HG02759 (cell line): Measurements from ENCODE around the gene UCKL1.
"Not testable (repeated sequence)": the region's sequence is repeated elsewhere in the genome, so short reads cannot be mapped to it uniquely, and the experiment has no call there.

Experiments used
- ATAC-seq: cut with Tn5 transposase; IDR thresholded peaks from one replicate; pipeline ENCODE4 v1.9.1; 2021; ENCODE audit warnings: mild to moderate bottlenecking, moderate library complexity; ENCODE audit not compliant: unreplicated experiment

The UCKL1 gene

GRCh38 chr20:63924241-63924640 is 32.0 kb downstream of the UCKL1 start:
- ATAC-seq = no peak

DNA sequence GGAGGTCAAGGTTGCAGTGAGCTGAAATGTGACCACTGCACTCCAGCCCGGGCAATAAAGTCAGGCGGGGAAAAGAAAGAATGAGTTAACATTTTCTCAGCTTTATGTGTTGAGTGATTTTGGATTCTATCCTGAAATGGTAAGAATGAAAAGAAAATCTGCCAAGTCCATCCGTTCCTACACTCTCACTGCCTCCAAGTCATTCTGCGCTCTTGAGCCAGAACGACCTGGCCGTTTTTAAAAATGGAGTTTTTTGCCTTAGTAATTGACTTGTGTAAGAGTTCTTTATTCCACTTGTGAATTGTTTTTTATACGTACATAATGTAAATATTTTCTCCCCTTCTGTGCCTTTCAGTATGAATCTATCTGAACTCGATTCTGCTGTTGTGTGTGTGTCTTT is 32.6 kb downstream of the UCKL1 start:
- no peak for ATAC-seq

DNA sequence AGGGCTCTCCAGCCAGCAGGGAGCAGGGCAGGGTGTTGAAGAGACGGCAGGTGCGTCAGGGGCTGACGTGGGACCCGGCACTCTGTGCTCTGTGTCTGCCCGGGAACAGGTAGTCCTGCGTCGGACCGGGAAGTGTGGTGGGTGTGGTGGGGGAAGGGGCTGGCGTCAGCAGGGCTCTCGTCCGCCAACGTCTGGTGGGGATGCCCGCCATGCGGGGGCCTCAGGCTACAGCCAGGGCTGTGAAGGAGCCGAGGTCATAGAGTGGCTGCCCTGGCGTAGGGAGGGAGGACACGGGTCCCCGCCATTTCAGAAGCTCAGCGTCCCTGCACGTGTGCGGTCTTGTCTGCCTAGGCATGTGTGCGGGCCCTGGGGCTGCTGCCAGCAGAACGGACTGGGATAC is 36.0 kb downstream of the UCKL1 start:
- no peak for ATAC-seq

DNA sequence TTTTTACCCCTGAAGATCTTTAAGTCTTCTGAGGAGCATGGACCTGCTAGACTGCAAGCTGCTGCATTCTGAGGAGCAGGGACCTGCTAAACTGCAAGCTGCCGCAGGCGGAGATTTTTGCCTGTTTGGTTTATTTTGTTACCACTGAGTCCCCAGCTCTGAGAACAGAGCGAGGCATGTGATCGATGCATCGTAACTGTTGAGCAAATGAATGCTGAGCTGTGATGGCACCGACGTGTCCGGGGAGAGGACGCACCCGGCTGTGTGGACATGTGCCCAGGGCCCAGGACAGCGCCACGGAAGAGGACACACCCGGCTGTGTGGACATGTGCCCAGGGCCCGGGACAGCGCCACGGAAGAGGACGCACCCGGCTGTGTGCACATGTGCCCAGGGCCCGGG is 37.1 kb downstream of the UCKL1 start:
- no peak for ATAC-seq

DNA sequence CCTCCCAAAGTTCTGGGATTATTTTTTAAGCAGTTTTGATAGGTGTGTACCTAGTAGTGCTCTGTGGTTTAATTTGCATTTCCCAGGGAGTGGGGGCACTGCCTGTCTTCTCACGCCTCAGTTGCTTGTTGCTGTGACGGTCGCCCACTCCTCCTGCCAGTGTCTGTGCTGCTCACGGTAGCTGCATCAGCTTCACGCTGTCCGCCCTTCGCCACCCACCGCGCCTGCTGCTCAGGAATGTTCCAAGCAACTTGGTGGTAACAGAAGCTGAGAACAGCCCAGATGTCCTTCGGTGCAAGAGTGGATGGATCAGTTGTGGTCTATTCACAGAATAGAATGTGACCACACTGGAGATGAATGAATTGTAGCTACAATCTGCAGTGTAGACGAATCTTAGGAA is 38.4 kb downstream of the UCKL1 start:
- no peak for ATAC-seq

- ATAC-seq = not testable (repeated sequence)
These were observed 39.8 kb downstream of the UCKL1 start for GRCh38 chr20:63916371-63916939.

DNA sequence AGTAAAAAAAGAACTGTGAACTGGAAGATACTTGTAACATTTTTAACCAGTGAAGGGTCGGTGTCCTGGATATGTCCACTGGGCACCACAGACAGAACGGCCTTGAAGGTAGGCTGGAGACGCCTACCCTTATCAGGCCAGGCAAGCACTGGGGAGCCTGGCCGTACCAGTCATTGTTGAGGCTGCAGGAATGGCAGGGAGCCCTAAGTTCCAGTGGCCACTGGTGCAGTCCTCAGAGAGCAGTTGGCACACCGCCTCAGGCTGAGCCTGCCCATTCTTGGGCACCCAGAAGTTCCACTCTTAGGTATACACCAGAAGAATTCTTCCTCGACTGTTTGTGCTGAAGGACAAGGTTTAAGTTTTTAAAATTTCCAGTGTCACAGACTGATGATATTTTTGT is 40.7 kb downstream of the UCKL1 start:
- ATAC-seq = no peak

GRCh38 chr20:63913768-63914167 is 42.4 kb downstream of the UCKL1 start:
- no peak for ATAC-seq

DNA sequence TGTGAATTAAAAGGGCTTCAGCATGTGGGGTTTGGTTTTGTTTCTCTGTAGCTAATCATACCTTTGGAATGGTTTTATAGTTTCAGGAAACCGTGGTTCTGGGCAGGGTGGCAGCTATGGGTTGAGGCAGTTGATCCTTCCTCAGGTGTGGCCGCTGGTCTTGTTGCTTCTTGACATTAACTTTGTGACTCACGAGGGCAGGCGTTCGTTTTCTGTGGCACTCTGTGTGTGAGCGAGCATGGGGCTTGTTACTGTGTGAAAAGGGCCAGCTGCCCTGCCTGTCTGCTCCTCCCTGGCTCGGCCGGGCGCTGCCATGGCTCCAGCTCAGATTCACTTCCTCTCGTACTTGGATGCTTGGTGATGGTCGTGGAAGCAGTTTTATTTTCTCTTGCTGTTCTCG is 45.0 kb downstream of the UCKL1 start:
- ATAC-seq = no peak

- ATAC-seq = no peak
These were observed 48.1 kb downstream of the UCKL1 start for GRCh38 chr20:63908008-63908682.

- no peak for ATAC-seq
These were observed 52.2 kb downstream of the UCKL1 start for GRCh38 chr20:63903796-63904561.

GRCh38 chr20:63900413-63900812 is 55.8 kb downstream of the UCKL1 start:
- ATAC-seq = no peak

DNA sequence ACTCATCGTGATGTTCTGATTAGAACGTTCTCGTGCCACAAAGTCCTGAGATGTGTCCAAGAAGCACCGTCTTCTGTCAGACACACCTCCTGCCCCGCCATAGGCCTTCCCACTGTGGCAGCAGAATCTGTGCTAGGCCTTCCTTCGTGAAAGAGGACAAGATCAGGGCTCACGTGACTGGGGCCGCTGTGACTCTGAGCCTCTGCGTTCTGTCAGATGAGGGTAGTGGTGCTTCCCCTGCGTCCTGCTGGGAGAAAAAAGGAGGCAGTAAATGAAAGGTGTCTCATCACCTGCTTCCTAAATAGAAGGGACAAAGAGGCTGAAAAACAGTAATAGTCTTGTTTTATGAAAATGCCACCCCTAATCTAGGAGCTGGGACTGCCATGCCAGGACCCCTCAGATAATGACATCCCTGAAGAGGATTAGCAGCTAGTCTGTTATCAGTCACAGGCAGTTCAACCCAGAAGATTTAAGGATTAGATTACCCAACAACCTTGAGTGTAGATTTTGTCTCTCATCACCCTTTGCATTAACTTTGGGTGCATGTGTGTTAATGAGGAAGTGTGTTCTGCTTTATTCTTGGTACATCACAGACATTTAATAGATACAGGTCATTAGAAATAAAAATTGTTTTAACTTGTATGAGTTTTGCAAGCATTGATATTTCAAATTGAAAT is 57.2 kb downstream of the UCKL1 start:
- ATAC-seq = no peak

DNA sequence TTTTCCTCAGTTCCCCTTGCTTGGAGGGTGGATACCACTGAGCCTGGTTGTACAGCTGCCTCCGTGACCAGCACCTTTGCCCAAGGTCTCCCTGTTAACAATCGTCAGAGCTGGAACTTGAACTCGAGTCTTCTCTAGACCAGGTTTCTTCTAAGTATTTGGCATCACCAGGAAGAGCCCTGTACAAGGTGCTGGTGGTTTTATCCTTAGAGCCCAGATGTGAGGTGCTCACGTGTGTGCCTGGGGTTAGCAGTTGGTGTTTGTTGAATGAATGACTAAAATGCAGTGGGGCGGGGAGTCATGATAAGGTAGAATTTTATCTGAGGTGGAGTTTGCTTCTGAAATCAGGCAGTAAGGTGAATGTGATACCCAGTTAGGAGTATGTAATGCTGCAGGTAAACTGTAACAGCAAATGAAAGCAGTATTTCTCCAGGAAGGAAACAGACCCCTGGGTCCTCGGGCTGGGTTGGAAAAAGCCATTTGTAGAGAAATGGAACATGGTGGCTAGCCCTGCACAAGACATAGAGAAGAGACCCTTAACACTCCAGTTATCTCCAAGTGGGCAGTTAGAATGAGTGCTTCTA is 58.1 kb downstream of the UCKL1 start:
- no peak for ATAC-seq

- ATAC-seq = no peak
These were observed 59.7 kb downstream of the UCKL1 start for GRCh38 chr20:63896264-63897105.

GRCh38 chr20:63895952-63896263 is 60.3 kb downstream of the UCKL1 start:
- ATAC-seq = no peak

- no peak for ATAC-seq
These were observed 60.8 kb downstream of the UCKL1 start for GRCh38 chr20:63895202-63895951.

- ATAC-seq = peak; percentile 86
These were observed 61.6 kb downstream of the UCKL1 start, which contains the start of gene DNAJC5 for GRCh38 chr20:63894358-63895201. DNAJC5 (plus strand) TSS chr20:63895126; CDS start chr20:63928346, 33,220 bp downstream.

- ATAC-seq = no peak
These were observed 62.2 kb downstream of the UCKL1 start for GRCh38 chr20:63893999-63894357.
